ENCODE results near the gene STX1B.

Gene STX1B

DNA sequence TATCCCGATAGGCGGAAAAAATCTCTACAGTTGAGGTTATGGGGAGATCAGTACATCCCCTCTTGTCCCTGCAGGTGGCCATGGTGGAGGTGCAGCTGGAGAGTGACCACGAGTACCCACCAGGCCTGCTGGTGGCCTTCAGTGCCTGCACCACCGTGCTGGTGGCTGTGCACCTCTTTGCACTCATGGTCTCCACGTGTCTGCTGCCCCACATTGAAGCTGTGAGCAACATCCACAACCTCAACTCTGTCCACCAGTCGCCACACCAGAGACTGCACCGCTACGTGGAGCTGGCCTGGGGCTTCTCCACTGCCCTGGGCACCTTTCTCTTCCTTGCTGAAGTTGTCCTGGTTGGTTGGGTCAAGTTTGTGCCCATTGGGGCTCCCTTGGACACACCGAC, 57.3 kb downstream of the STX1B start:
- H3K36me3 Mint-ChIP-seq (ENCODE audit: low read depth), result peaks cover 81% of the 10 kb centered on the region
- H3K27me3 Mint-ChIP-seq, result no peaks in the 10 kb centered on the region
- no peaks in the 10 kb centered on the region for H3K9me3 Mint-ChIP-seq
- peaks cover 36% of the 10 kb centered on the region for H3K4me1 Mint-ChIP-seq (ENCODE audit: low read depth)
- intact Hi-C loops (cut with micrococcal nuclease), result loop anchor here (10.0 kb wide), 1 partner anchor 142 kb away; the partner anchor contains the start of gene VKORC1
- peak overlapping the region; percentile 67 for H3K27ac Mint-ChIP-seq
- no peak overlapping the region for H3K4me3 Mint-ChIP-seq

DNA sequence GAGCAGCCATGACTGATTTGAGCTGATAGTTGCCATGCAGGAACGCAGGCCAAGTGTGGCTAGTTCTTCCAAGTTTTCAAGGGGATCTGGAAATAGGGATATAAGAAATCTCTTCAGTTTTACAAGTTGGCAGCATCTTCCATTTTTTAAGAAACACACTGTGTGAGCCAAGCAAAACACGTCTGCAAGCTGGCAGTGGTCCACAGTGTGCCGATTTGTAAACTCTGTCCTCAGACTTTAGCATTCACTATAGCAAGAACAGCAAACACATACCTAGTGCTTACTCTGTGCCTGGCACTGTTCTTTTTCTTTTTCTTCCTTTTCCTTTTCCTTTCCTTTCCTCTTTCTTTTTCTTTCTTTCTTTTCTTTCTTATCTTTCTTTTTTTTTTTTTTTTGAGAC, 58.7 kb downstream of the STX1B start:
- peaks cover 82% of the 10 kb centered on the region for H3K36me3 Mint-ChIP-seq (ENCODE audit: low read depth)
- no peak overlapping the region for H3K4me3 Mint-ChIP-seq
- intact Hi-C loops (cut with micrococcal nuclease), result loop anchor here (10.0 kb wide), 1 partner anchor 143 kb away; the partner anchor contains the start of gene VKORC1
- H3K9me3 Mint-ChIP-seq, result no peaks in the 10 kb centered on the region
- peaks cover 36% of the 10 kb centered on the region for H3K4me1 Mint-ChIP-seq (ENCODE audit: low read depth)
- no peaks in the 10 kb centered on the region for H3K27me3 Mint-ChIP-seq
- no peak overlapping the region for H3K27ac Mint-ChIP-seq

DNA sequence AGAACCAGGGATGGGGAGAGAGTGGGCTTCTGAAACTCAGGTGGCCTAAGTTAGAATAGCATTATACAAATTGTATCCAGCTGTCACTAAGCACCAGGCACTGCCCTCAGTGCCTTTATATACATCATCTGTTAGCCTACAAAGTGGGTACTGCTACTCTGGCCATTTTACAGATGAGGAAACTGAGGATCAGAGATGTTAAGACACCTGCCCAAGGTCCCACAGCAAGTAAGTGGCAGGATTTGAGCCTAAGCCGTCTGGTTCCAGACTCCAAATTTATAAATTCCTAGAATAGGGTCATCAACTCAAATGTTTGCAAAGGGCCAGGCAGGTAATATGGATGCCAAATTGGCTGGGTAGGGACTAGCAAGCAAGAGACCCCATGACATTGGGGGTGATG, 59.2 kb downstream of the STX1B start:
- Mint-ChIP-seq H3K27me3 (no peaks in the 10 kb centered on the region), H3K36me3 (ENCODE audit: low read depth) (peaks cover 82% of the 10 kb centered on the region), H3K9me3 (no peaks in the 10 kb centered on the region), H3K4me1 (ENCODE audit: low read depth) (peaks cover 36% of the 10 kb centered on the region), H3K4me3 (peak overlapping the region; percentile 98), H3K27ac (no peak overlapping the region)
- intact Hi-C loops (cut with micrococcal nuclease), result loop anchor here (10.0 kb wide), 1 partner anchor 144 kb away; the partner anchor contains the start of gene VKORC1

DNA sequence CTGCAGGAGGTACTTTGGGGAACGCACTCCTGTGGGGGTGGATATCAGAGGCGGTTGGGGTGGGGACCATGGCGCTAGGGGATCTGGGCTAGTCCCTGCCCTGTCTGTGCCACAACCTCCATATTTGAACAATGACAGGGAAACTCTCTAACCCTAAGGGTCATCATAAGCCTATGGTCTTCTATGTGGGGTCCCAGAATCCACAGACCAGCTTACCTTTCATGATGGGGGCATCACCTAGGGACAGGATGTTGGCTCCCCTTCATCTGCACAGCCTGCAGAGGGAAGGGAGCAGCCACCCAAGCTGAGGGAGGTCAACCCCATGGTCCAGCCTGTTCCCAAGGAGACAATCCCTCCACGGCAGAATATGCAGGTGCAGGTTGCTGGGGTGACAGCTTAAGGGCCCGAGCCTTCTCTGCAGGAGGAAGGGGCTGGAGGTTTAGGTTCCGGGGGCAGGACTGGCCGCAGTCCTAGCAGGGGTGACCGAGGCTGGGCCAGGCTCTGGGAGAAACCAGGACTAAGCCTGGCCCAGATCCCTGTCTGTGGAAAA, 59.8 kb downstream of the STX1B start:
- Mint-ChIP-seq H3K27me3 (no peaks in the 10 kb centered on the region), H3K9me3 (no peaks in the 10 kb centered on the region), H3K36me3 (ENCODE audit: low read depth) (peaks cover 82% of the 10 kb centered on the region), H3K4me1 (ENCODE audit: low read depth) (peaks cover 36% of the 10 kb centered on the region), H3K4me3 (peak overlapping the region; percentile 98), H3K27ac (peak overlapping the region; percentile 92)
- intact Hi-C loops (cut with micrococcal nuclease), result loop anchor here (10.0 kb wide), 1 partner anchor 144 kb away; the partner anchor contains the start of gene VKORC1

DNA sequence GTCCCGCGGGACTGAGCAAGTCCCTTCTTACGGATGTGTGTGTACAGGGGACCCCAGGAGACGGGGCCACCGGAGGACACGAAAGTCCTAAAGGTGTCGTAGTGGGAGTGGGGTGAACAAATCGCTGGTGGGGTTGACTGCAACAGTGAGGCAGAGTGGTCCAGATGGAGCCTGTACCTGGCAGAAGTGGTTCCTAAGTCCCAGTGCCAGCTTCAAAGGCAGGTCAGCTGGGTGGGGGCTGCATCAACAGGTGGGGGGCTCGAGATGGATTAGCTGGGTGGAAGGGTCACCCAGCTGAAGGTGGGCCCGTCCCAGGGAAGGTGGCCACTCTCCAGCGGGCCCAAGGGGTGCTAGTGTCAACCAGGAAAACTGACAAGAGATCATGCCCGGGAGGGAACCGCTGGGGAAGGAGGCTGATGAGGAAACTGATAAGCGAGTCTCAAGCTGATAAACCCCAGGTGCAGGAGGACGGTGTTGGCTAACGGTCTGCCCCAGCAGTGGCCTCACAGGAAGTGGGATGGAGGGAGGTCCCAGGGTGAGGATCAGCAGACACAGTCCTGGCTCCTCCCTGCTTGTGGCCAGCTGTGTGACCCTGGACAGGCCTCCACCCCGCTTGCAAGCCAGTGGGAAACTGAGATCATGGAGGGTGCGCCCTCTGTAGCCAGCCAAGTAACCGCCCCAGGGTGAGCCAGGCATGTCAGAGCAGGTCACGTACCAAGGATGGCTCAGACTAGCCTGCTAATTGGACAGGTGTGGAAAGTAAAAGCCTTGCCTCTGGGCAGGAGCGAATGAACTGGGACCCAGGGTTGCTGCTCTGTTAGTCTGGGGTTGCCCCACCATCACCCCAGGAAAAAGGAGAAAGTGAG, 60.6 kb downstream of the STX1B start:
- H3K27ac Mint-ChIP-seq, result peak overlapping the region; percentile 92
- no peaks in the 10 kb centered on the region for H3K9me3 Mint-ChIP-seq
- no peaks in the 10 kb centered on the region for H3K27me3 Mint-ChIP-seq
- H3K36me3 Mint-ChIP-seq (ENCODE audit: low read depth), result peaks cover 81% of the 10 kb centered on the region
- H3K4me3 Mint-ChIP-seq, result peak overlapping the region; percentile 98
- peaks cover 36% of the 10 kb centered on the region for H3K4me1 Mint-ChIP-seq (ENCODE audit: low read depth)
- intact Hi-C loops (cut with micrococcal nuclease), result loop anchor here (2.0 to 10.0 kb wide), 2 partner anchors 27 to 145 kb away; partner anchors contain the start of genes FBXL19 and VKORC1

DNA sequence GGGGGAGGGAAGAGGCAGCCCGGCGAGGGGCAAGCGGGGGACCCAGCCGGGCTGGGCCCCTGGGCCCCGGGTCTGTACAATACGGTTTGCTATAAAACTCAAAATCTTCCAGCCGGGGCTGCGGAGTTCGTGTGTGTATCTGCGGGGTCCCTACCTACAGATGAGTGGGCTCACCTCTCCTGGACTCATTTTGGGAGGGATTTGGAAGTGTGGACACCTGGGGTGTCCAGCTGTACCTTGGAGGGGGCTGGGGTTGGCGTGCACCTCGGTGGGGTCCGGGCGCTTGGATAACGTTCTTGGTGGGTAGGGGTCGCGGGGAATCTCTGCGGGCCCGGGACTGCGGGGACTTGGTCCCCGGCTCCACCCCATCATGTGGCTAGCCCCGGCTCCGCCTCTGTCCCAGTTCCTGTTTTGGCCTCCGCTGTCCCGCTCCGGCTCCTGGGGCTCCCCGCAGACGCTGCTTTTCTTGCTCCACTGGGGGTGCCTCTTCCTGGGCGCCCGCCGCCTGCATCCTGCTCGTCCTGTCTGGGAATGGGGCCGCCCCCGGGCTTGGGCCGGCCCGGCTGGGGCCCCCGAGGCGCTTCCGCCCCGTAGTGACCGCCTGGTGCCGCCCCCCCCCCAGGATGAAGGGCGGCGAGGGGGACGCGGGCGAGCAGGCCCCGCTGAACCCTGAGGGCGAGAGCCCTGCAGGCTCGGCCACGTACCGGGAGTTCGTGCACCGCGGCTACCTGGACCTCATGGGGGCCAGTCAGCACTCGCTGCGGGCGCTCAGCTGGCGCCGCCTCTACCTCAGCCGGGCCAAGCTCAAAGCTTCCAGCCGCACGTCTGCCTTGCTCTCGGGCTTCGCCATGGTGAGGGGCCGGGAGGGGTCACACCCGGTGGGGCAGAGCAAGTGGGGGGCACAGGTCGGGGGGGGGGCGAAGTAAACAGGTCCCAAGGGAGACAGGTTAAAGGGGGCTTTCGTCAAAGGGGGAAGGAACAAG, 61.5 kb downstream of the STX1B start, which contains the start of gene ORAI3:
Gene ORAI3 (plus strand): TSS at position 402 of the 983 bp plus-strand sequence. CDS start 222 bp downstream, at position 624.
- Mint-ChIP-seq H3K36me3 (ENCODE audit: low read depth) (peaks cover 81% of the 10 kb centered on the region), H3K27me3 (no peaks in the 10 kb centered on the region), H3K4me1 (ENCODE audit: low read depth) (peaks cover 36% of the 10 kb centered on the region), H3K27ac (peak within 1 kb of the TSS; percentile 92), H3K9me3 (no peaks in the 10 kb centered on the region), H3K4me3 (peak within 1 kb of the TSS; percentile 98)
- intact Hi-C loops (cut with micrococcal nuclease), result loop anchor here (2.0 kb wide), 1 partner anchor 26 kb away; the partner anchor contains the start of gene FBXL19

DNA sequence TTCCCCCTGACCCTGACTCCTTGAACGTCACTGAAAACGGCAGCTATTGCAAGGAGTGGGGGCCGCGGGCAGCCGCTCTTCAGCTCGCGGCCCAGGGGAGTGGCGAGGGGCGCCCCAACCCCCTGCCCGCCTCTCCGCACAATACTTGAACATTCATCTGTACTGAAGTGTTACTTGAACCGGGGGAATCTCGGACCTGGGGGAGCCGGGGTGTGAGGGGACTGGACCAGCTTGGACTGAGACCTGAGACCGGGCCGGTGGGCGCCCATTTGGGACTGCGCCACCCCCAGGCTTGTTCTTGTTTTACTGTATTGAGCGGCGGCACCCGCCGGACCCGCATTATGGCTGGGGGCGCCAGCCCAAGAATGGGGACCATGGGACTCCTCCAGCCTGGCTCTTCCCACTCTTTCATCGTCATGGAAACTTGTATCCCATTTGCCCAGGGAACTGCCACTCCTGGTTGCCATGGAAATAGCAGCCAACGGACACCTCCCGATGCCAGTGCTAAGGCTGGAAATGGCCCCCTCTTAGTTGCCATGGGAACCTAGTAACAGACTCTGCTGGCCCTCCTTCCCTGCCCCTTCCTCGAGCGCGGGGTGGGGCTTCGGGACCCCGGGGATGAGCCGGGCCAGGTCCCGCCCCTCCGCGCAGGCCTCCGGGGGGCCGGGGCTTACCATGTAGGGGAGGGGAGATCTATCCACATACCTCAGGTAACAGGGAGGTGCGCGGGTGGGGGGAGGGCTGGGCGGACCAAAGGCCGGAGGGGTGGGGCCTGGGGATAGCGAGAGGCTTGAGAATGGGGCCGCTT, 62.4 kb downstream of the STX1B start:
- intact Hi-C loops (cut with micrococcal nuclease), result loop anchor here (2.0 kb wide), 1 partner anchor 25 kb away; the partner anchor contains the start of gene FBXL19
- Mint-ChIP-seq H3K4me1 (ENCODE audit: low read depth) (peaks cover 27% of the 10 kb centered on the region), H3K36me3 (ENCODE audit: low read depth) (peaks cover 79% of the 10 kb centered on the region), H3K27me3 (no peaks in the 10 kb centered on the region), H3K27ac (peak overlapping the region; percentile 92), H3K4me3 (peak overlapping the region; percentile 98), H3K9me3 (no peaks in the 10 kb centered on the region)

DNA sequence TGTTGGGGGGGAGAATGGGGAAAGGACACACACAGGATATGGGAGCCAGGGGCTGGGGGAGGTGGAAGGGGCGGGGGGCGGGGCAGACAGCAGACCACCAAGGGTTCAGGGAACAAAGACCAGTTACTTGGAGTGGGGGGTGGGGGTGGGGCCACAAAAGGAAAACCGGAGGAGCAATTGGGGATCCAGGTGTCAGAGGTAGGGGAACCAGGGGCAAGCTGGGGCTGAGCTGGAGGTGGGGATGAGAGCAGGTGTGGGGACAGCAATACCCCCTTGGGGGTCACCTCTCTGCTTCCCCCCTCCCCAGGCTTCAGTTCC, 62.9 kb downstream of the STX1B start:
- Mint-ChIP-seq H3K27me3 (no peaks in the 10 kb centered on the region), H3K36me3 (ENCODE audit: low read depth) (peaks cover 79% of the 10 kb centered on the region), H3K9me3 (no peaks in the 10 kb centered on the region), H3K27ac (no peak overlapping the region), H3K4me1 (ENCODE audit: low read depth) (peaks cover 25% of the 10 kb centered on the region), H3K4me3 (no peak overlapping the region)
- intact Hi-C loops (cut with micrococcal nuclease), result no loop called here

DNA sequence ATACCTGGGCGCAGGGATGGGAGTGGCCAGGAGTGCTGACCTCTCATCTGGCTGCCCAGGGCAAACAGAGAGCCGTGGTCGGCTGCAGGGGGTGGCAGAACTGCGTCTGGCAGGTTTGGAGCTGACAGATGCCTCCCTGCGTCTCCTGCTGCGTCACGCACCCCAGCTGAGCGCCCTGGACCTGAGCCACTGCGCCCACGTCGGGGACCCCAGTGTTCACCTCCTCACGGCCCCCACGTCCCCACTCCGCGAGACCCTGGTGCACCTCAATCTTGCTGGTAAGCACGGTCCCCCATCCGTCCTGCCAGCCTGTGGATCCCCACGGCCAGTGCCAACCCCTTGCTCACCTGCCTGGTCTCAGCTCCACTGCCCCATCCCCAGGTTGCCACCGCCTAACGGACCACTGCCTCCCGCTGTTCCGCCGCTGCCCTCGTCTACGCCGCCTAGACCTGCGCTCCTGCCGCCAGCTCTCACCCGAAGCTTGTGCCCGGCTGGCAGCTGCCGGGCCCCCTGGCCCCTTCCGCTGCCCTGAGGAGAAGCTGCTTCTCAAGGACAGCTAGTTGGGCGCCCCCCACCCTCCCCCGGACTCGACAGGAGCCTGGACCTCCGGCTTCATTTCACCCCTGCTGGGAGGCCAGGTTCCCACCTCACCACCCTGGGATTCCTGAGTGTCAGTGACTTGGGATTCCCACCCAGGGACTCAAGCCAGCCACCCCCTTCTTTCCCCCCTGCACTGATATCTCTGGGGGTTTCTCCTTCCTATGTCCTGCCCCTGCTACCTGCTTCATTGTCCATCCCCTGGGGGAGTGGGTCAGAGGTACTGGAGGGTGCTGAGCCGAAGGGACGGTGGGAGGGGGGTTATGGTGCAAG, 63.5 kb downstream of the STX1B start:
- Mint-ChIP-seq H3K4me3 (no peak overlapping the region), H3K36me3 (ENCODE audit: low read depth) (peaks cover 78% of the 10 kb centered on the region), H3K9me3 (no peaks in the 10 kb centered on the region), H3K27me3 (no peaks in the 10 kb centered on the region), H3K27ac (no peak overlapping the region), H3K4me1 (ENCODE audit: low read depth) (peaks cover 30% of the 10 kb centered on the region)
- intact Hi-C loops (cut with micrococcal nuclease), result no loop called here

DNA sequence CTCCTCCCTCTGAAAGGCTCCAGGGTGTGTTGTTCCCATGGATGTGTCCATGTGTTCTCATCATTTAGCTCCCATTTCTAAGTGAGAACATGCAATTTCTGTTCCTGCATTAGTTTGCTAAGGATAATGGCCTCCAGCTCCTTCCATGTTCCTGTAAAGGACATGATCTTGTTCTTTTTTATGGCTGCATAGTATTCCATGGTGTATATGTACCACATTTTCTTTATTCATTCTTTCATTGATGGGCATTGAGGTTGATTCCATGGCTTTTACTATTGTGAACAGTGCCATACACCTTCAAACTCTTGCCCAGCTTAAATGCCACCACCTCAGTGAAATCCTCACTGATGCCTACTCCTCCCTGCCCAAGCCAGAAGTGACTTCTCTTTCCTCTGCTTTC, 66.1 kb downstream of the STX1B start:
- H3K27ac Mint-ChIP-seq, result no peak overlapping the region

DNA sequence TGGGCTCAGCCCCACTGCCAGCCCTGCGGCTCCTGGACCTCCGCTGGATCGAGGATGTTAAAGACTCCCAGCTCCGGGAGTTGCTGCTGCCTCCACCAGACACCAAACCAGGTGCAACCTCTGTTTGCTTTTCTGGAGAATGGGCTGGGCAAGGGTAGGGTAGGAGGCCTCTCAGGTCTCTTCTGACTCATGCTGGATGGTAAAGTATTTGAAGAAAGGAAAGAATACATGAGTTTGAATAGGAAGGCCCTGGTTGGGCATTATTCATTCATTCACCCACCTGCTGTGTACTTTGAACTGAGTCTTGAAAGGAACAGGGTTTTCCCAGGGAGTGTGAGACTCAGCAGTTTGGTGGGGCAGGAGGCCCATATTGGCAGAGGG, 68.0 kb downstream of the STX1B start:
- Mint-ChIP-seq H3K36me3 (ENCODE audit: low read depth) (peaks cover 67% of the 10 kb centered on the region), H3K9me3 (no peaks in the 10 kb centered on the region), H3K27me3 (no peaks in the 10 kb centered on the region), H3K4me3 (no peak overlapping the region), H3K4me1 (ENCODE audit: low read depth) (peaks cover 25% of the 10 kb centered on the region), H3K27ac (no peak overlapping the region)
- intact Hi-C loops (cut with micrococcal nuclease), result no loop called here

More for the DNA sequence above, 66.1 kb downstream of the STX1B start:
- H3K9me3 Mint-ChIP-seq, result no peaks in the 10 kb centered on the region
- intact Hi-C loops (cut with micrococcal nuclease), result no loop called here
- H3K4me1 Mint-ChIP-seq (ENCODE audit: low read depth), result peaks cover 16% of the 10 kb centered on the region
- peaks cover 70% of the 10 kb centered on the region for H3K36me3 Mint-ChIP-seq (ENCODE audit: low read depth)
- no peaks in the 10 kb centered on the region for H3K27me3 Mint-ChIP-seq
- H3K4me3 Mint-ChIP-seq, result no peak overlapping the region
